ENCODE data around the gene HDAC4. TPM values are rescaled to one million over a fixed set of nuclear protein-coding genes. Genes with fewer than 3 reads are reported as not detected.

The HDAC4 gene
- total RNA-seq, 1 experiment from 2014 or later: 47.6 TPM

DNA sequence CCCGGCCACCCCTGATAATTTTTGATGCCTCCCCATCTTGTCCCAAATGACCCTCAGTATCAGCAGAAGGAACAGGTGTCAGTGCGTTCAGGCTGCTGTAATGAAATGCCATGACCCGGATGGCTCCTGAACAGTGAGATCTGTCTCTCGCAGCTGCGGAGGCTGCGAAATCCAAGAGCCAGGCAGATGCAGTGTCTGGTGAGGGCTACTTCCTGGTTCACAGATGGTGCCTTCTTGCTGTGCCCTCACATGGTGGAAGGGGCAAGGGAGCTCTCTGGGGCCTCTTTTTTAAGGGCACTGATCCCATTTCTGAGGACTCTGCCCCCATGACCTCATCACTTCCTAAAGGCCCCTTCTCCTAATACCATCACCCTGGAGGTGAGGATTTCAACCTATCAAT is 400.7 kb downstream of the HDAC4 start:
- no peaks in the 10 kb centered on the region for H4K20me1 ChIP-seq (ENCODE audit: insufficient read depth)
- no peaks in the 10 kb centered on the region for H3K36me3 ChIP-seq (ENCODE audit: control insufficient read depth in 1 of 2, insufficient read depth in 2 of 2, low read length in 2 of 2)
- no peaks in the 10 kb centered on the region for H3K79me2 ChIP-seq (ENCODE audit: insufficient read depth, low read length)
- DNase-seq (ENCODE audit: low read depth, low spot score): no peak
- no peaks in the 10 kb centered on the region; the same call in 1 of the 2 replicates for H3K27me3 ChIP-seq (ENCODE audit: insufficient read depth, low read length)
- no peak overlapping the region for H2AFZ ChIP-seq (ENCODE audit: low read depth, low read length, poor library complexity, severe bottlenecking)
- ChIA-PET CTCF (no interaction called here), RAD21 (ENCODE audit: low non-redundant PET in 1 of 2, low total read pairs in 2 of 2, uncharacterized antibody in 2 of 2, unreplicated experiment in 2 of 2) (no interaction called here), POLR2A (no interaction called here)
- intact Hi-C loops (cut with micrococcal nuclease): no loop called here
- no peak overlapping the region for H3K27ac ChIP-seq (ENCODE audit: low read depth, low read length)
- H3K9me2 ChIP-seq (ENCODE audit: insufficient read depth): no peaks in the 10 kb centered on the region
- H3K4me3 ChIP-seq (replicated peaks in 1 of 2; ENCODE audit: low read depth in 1 of 2, low read length in 2 of 2): no peak overlapping the region
- ATAC-seq: no peak
- BruUV-seq (replicated peaks): no TSS peak
- no peak overlapping the region for H3K9ac ChIP-seq (ENCODE audit: low read length)
- H3K9me3 ChIP-seq (ENCODE audit: control insufficient read depth in 1 of 2, insufficient read depth in 1 of 2, low read depth in 1 of 2, low read length in 2 of 2): no peaks in the 10 kb centered on the region
- TF ChIP-seq JUND (IDR thresholded peaks at IDR 0.05) (no peak), SIN3A (IDR thresholded peaks at IDR 0.05; ENCODE audit: low read depth) (no peak), TCF7L2 (IDR thresholded peaks at IDR 0.05; ENCODE audit: borderline replicate concordance, extremely low read depth, insufficient read depth, insufficient read length) (no peak), CEBPB (IDR thresholded peaks at IDR 0.05; ENCODE audit: low read depth) (no peak), SRF (IDR thresholded peaks at IDR 0.05; ENCODE audit: low read depth) (no peak), CBX3 (IDR thresholded peaks at IDR 0.05; ENCODE audit: low read depth) (no peak), EGR1 (IDR thresholded peaks at IDR 0.05; ENCODE audit: low read depth) (no peak), YY1 (IDR thresholded peaks at IDR 0.05; ENCODE audit: extremely low read depth, insufficient replicate concordance, low read depth, low read length) (no peak), EZH2 (IDR thresholded peaks at IDR 0.05) (no peak), ZNF274 (IDR thresholded peaks at IDR 0.05; ENCODE audit: low read depth, low read length) (no peak), POLR2A (IDR thresholded peaks at IDR 0.05; ENCODE audit: borderline replicate concordance, extremely low read depth, insufficient read depth, insufficient read length) (no peak), POLR2AphosphoS5 (IDR thresholded peaks at IDR 0.05; ENCODE audit: low read depth, low read length) (no peak), FOSL1 (IDR thresholded peaks at IDR 0.05; ENCODE audit: low read depth) (no peak)
- TF ChIP-seq, protein P1, sequence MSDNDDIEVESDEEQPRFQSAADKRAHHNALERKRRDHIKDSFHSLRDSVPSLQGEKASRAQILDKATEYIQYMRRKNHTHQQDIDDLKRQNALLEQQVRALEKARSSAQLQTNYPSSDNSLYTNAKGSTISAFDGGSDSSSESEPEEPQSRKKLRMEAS (IDR thresholded peaks at IDR 0.05): no peak
- TF ChIP-seq, protein P2, sequence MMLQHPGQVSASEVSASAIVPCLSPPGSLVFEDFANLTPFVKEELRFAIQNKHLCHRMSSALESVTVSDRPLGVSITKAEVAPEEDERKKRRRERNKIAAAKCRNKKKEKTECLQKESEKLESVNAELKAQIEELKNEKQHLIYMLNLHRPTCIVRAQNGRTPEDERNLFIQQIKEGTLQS (IDR thresholded peaks at IDR 0.05): no peak
- TF ChIP-seq, protein P3, sequence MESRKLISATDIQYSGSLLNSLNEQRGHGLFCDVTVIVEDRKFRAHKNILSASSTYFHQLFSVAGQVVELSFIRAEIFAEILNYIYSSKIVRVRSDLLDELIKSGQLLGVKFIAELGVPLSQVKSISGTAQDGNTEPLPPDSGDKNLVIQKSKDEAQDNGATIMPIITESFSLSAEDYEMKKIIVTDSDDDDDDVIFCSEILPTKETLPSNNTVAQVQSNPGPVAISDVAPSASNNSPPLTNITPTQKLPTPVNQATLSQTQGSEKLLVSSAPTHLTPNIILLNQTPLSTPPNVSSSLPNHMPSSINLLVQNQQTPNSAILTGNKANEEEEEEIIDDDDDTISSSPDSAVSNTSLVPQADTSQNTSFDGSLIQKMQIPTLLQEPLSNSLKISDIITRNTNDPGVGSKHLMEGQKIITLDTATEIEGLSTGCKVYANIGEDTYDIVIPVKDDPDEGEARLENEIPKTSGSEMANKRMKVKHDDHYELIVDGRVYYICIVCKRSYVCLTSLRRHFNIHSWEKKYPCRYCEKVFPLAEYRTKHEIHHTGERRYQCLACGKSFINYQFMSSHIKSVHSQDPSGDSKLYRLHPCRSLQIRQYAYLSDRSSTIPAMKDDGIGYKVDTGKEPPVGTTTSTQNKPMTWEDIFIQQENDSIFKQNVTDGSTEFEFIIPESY (IDR thresholded peaks at IDR 0.05; ENCODE audit: extremely low read depth, insufficient replicate concordance, low read length): no peak
- no peak overlapping the region for H3K4me2 ChIP-seq (ENCODE audit: low read length)
- H3K4me1 ChIP-seq (ENCODE audit: control insufficient read depth in 1 of 2, insufficient read depth in 2 of 2, low read length in 2 of 2): no peaks in the 10 kb centered on the region; a peak in 1 of 4 replicates
